GM12878 (cell line): ENCODE measurements around the gene TMOD3. TPM values are rescaled to one million over a fixed set of nuclear protein-coding genes. Genes with fewer than 3 reads are reported as not detected.

Experiments
- ATAC-seq: fragments of 200-7000 bp; cut with Tn5 transposase; 3 replicates; pipeline ENCODE4 v1.9.1; 2020; ENCODE audit warnings: mild to moderate bottlenecking, moderate library complexity
- BruUV-seq: library from RNA; stranded (reverse); fragments of 400-500 nt; replicated peaks from 2 replicates; lab custom pipeline; 2021; lab: Mats Ljungman, UMichigan
- CTCF ChIA-PET: fragments of 300-600 bp; sonication (Branson Sonifier 250); formaldehyde crosslinking; extraction: SDS; loops from one replicate; lab custom pipeline; 2021; ENCODE audit warnings: inconsistent platforms; lab: Yijun Ruan, JAX
- POLR2A ChIA-PET: fragments of 350-600 bp; formaldehyde crosslinking; extraction: SDS; loops from one replicate; lab custom pipeline; 2021; ENCODE audit warnings: inconsistent platforms; lab: Charles Lee
- RAD21 ChIA-PET: fragments of 300-600 bp; sonication (Branson Sonifier 250); formaldehyde crosslinking; loops from one replicate; lab custom pipeline; 2023; ENCODE audit warnings: antibody characterized with exemption; ENCODE audit not compliant: unreplicated experiment; lab: Charles Lee
- SMC1A ChIA-PET: fragments of 300-600 bp; sonication (Branson Sonifier 250); formaldehyde crosslinking; loops from one replicate; lab custom pipeline; 2023; ENCODE audit not compliant: unreplicated experiment, uncharacterized antibody; lab: Charles Lee
- DNase-seq: peaks from one replicate; pipeline ENCODE4 v3.0.0-alpha.2; 2011; ENCODE audit warnings: low read depth, low spot score
- FAIRE-seq: peaks from 3 replicates; lab custom pipeline; 2011; peaks lifted over from hg19 to GRCh38; lab: Jason Lieb, UNC
- H2AFZ ChIP-seq: 2 replicates; pipeline ENCODE4 v1.6.0; 2011; ENCODE audit warnings: low read depth, low read length, control low read depth; ENCODE audit not compliant: control insufficient read depth
- H3K27ac ChIP-seq: 2 replicates; pipeline ENCODE4 v1.5.1; 2011; ENCODE audit warnings: control low read depth; ENCODE audit not compliant: control insufficient read depth, insufficient read depth
- H3K27me3 ChIP-seq, 2 experiments: replicated peaks in 1 of 2; 2 replicates each; pipeline versions ENCODE4 v1.6.0 to v1.6.1; 2011; ENCODE audit warnings: low read length in 1 of 2; ENCODE audit not compliant: control insufficient read depth in 2 of 2, insufficient read depth in 2 of 2
- H3K36me3 ChIP-seq, 2 experiments: 2 replicates each; pipeline ENCODE4 v1.5.1; 2011; ENCODE audit warnings: low read length in 1 of 2; ENCODE audit not compliant: control insufficient read depth in 2 of 2, insufficient read depth in 2 of 2
- H3K4me1 ChIP-seq: 2 replicates; pipeline ENCODE4 v1.6.1; 2011; ENCODE audit warnings: mild to moderate bottlenecking, low read length, moderate library complexity, mixed read lengths; ENCODE audit not compliant: control insufficient read depth, insufficient read depth
- H3K4me2 ChIP-seq: 2 replicates; pipeline ENCODE4 v1.6.0; 2011; ENCODE audit warnings: control low read depth; ENCODE audit not compliant: control insufficient read depth, insufficient read depth
- H3K4me3 ChIP-seq: fragments of 200-600 bp; sonication (generic); 2 replicates; pipeline ENCODE4 v1.5.1; 2016
- H3K79me2 ChIP-seq: 2 replicates; pipeline ENCODE4 v1.6.0; 2011; ENCODE audit warnings: low read length; ENCODE audit not compliant: control insufficient read depth, insufficient read depth
- H3K9ac ChIP-seq: 2 replicates; pipeline ENCODE4 v1.8.0; 2011; ENCODE audit warnings: low read length, control low read depth, mixed read lengths; ENCODE audit not compliant: control insufficient read depth, insufficient read depth
- H3K9me3 ChIP-seq: replicated peaks from 3 replicates; pipeline ENCODE4 v1.5.1; 2011; ENCODE audit warnings: mild to moderate bottlenecking, low read length; ENCODE audit not compliant: control insufficient read depth, insufficient read depth
- H4K20me1 ChIP-seq: 2 replicates; pipeline ENCODE4 v1.6.0; 2011; ENCODE audit not compliant: control insufficient read depth, insufficient read depth
- CUX1 ChIP-seq: IDR thresholded peaks from 2 replicates; pipeline ENCODE4 v1.6.1; 2012; ENCODE audit warnings: improper control_type of control experiment, low read depth, low read length; ENCODE audit not compliant: insufficient replicate concordance
- JUNB ChIP-seq: IDR thresholded peaks from 2 replicates; pipeline ENCODE4 v1.6.1; 2016; ENCODE audit warnings: antibody characterized with exemption, mild to moderate bottlenecking
- SMC3 ChIP-seq: IDR thresholded peaks from 2 replicates; pipeline ENCODE4 v1.6.1; 2011; ENCODE audit warnings: low read length, improper control_type of control experiment, borderline replicate concordance
- TAF1 ChIP-seq: IDR thresholded peaks from 2 replicates; pipeline ENCODE4 v1.6.1; 2011; ENCODE audit warnings: mild to moderate bottlenecking, low read depth, low read length, borderline replicate concordance
- in situ Hi-C: fragments of 300-500 bp; cut with MboI; formaldehyde crosslinking; loops from 9 replicates; pipeline ENCODE4 v1.14.3; 2018; ENCODE audit warnings: mixed read lengths
- intact Hi-C: fragments of 100-400 bp; cut with micrococcal nuclease; formaldehyde crosslinking; loops from one replicate; pipeline ENCODE4 v1.14.2; 2022; ENCODE audit not compliant: unreplicated experiment
- polyA plus RNA-seq, 11 experiments: library from polyadenylated mRNA; depleted of rRNA in 4 of 11; unstranded in 6 of 11; stranded (reverse) in 5 of 11; fragments of >200 nt; fragmentation: Nextera tagmentation in 4 of 11; fragmentation: Illumina TruSeq in 1 of 11; extraction: Ambion mirVana in 4 of 11; extraction: Trizol in 1 of 11; gene quantifications; 1 replicate in 1 of 11; 2 replicates in 10 of 11; pipeline versions ENCODE4 v1.2.1 to v1.2.3, GENCODE V29; 2011 to 2016; ENCODE audit warnings: inconsistent platforms in 2 of 11, missing spikeins in 2 of 11, low read depth in 1 of 11
- total RNA-seq, 4 experiments: library from RNA; depleted of rRNA in 3 of 4; stranded (reverse); fragments of >200 nt in 3 of 4; fragmentation: Illumina TruSeq in 1 of 4; extraction: Trizol in 1 of 4; gene quantifications; 2 replicates each; pipeline versions ENCODE4 v1.2.1 to v1.2.3, GENCODE V29; 2013 to 2021
- TF ChIP-seq, protein P1 (sequence below): fragments of 450-650 bp; IDR thresholded peaks from 2 replicates; pipeline ENCODE4 v1.6.1; 2016; ENCODE audit warnings: mild to moderate bottlenecking

The TMOD3 gene
- total and polyA plus RNA-seq, 10 of the 15 experiments (the other 5 are each of a cell fraction or from before 2014, with no cell fraction given), result 5.2 to 39.4 (median 22.5) TPM

DNA sequence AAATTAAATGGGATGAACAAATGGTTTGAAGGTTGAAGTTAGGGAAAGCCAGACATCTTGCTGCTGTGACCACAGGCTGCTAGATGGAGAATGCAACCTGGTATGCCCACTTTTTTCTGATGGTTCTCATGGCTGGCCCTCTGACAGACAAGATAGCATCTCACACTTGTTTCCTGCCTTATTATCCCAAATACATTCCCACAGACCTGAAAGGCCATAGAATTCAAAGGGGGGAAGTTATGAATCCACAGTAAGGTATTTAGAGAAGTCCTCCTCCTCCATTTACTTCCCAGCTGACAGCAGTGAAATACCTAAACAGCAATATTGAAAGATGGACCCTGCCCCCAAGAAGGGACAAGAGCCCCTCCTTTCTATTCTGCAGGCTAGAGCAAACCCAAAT, 109.8 kb downstream of the TMOD3 start:
- BruUV-seq, result no TSS peak

More for the DNA sequence above, 109.8 kb downstream of the TMOD3 start:
- Histone ChIP-seq H3K9ac (no peak overlapping the region), H3K79me2 (no peaks in the 10 kb centered on the region; the same call in 1 of the 2 replicates), H3K4me3 (no peak overlapping the region), H3K27ac (no peak overlapping the region), H4K20me1 (no peaks in the 10 kb centered on the region), H2AFZ (no peak overlapping the region), H3K4me2 (no peak overlapping the region), H3K36me3 (peaks cover 9 to 31% of the 10 kb centered on the region in 2 experiments), H3K27me3 (no peaks in the 10 kb centered on the region), H3K9me3 (no peaks in the 10 kb centered on the region), H3K4me1 (peaks cover 20% of the 10 kb centered on the region)
- ChIA-PET POLR2A (no interaction called here), RAD21 (no interaction called here), SMC1A (interaction anchor here (0.6 kb wide), 1 partner anchor 686 kb away, joined by 3 read pairs; no protein-coding TSS in a partner anchor), CTCF (no interaction called here)
- in situ Hi-C loops (no loop called here), intact Hi-C loops (no loop called here)
- no peak for ATAC-seq
- FAIRE-seq, result no peak
- TF ChIP-seq SMC3, result no peak
- TF ChIP-seq, protein P1, sequence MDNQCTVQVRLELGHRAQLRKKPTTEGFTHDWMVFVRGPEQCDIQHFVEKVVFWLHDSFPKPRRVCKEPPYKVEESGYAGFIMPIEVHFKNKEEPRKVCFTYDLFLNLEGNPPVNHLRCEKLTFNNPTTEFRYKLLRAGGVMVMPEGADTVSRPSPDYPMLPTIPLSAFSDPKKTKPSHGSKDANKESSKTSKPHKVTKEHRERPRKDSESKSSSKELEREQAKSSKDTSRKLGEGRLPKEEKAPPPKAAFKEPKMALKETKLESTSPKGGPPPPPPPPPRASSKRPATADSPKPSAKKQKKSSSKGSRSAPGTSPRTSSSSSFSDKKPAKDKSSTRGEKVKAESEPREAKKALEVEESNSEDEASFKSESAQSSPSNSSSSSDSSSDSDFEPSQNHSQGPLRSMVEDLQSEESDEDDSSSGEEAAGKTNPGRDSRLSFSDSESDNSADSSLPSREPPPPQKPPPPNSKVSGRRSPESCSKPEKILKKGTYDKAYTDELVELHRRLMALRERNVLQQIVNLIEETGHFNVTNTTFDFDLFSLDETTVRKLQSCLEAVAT, result no peak
- no peak for TF ChIP-seq JUNB
- no peak for TF ChIP-seq TAF1
- TF ChIP-seq CUX1, result no peak
- DNase-seq, result no peak
